Smooth muscle cell (in vitro differentiated cells): ENCODE results near the gene SAP30. TPM values are rescaled to one million over a fixed set of nuclear protein-coding genes. Genes with fewer than 3 reads are reported as not detected.

ENCODE experiments used
- DNase-seq: peaks from one replicate; lab custom pipeline; 2025; ENCODE audit not compliant: unreplicated experiment; lab: John Stamatoyannopoulos, UW
- H2AFZ ChIP-seq: fragments of 200-600 bp; sonication (generic); 2 replicates; pipeline ENCODE4 v1.6.0; 2016; ENCODE audit warnings: antibody characterized with exemption, low read depth, mild to moderate bottlenecking
- H3F3A ChIP-seq: fragments of 200-600 bp; sonication (generic); 2 replicates; pipeline ENCODE4 v1.6.0; 2017; ENCODE audit warnings: antibody characterized with exemption, low read depth
- H3K27ac ChIP-seq: fragments of 200-600 bp; sonication (generic); 2 replicates; pipeline ENCODE4 v1.5.1; 2016; ENCODE audit warnings: low read depth, mild to moderate bottlenecking
- H3K27me3 ChIP-seq: fragments of 200-600 bp; sonication (generic); 2 replicates; pipeline ENCODE4 v1.6.1; 2016; ENCODE audit warnings: low read depth, mild to moderate bottlenecking
- H3K36me3 ChIP-seq: fragments of 200-600 bp; sonication (generic); 2 replicates; pipeline ENCODE4 v1.5.1; 2016; ENCODE audit warnings: low read depth
- H3K4me1 ChIP-seq: fragments of 200-600 bp; sonication (generic); 2 replicates; pipeline ENCODE4 v1.5.1; 2016; ENCODE audit warnings: low read depth
- H3K4me2 ChIP-seq: fragments of 200-600 bp; sonication (generic); 2 replicates; pipeline ENCODE4 v1.6.0; 2016; ENCODE audit warnings: mild to moderate bottlenecking
- H3K4me3 ChIP-seq: fragments of 200-600 bp; sonication (generic); 2 replicates; pipeline ENCODE4 v1.5.1; 2016; ENCODE audit warnings: mild to moderate bottlenecking
- H3K79me2 ChIP-seq: fragments of 200-600 bp; sonication (generic); 2 replicates; pipeline ENCODE4 v1.6.0; 2016; ENCODE audit warnings: low read depth, mild to moderate bottlenecking
- H3K9ac ChIP-seq: fragments of 200-600 bp; sonication (generic); 2 replicates; pipeline ENCODE4 v1.6.0; 2016; ENCODE audit warnings: low read depth
- H3K9me3 ChIP-seq: fragments of 200-600 bp; sonication (generic); replicated peaks from 2 replicates; pipeline ENCODE4 v1.5.1; 2016; ENCODE audit warnings: low read depth
- H4K20me1 ChIP-seq: fragments of 200-600 bp; sonication (generic); 2 replicates; pipeline ENCODE4 v1.6.0; 2016; ENCODE audit warnings: low read depth
- CTCF ChIP-seq: fragments of 200-600 bp; sonication (generic); IDR thresholded peaks from 2 replicates; pipeline ENCODE4 v1.5.1; 2017; ENCODE audit warnings: borderline replicate concordance, mild to moderate bottlenecking, antibody characterized with exemption; ENCODE audit not compliant: insufficient read depth, poor library complexity, severe bottlenecking
- WGBS: methylation state at CpG from one replicate; pipeline ENCODE4 v1.1.7; 2016; ENCODE audit warnings: low lambda C conversion rate; 5-methylcytosine and 5-hydroxymethylcytosine counted together
- polyA plus RNA-seq: library from polyadenylated mRNA; unstranded; fragments of >200 nt; fragmentation: Nextera tagmentation; extraction: Ambion mirVana; gene quantifications from 2 replicates; pipeline ENCODE4 v1.2.1, GENCODE V29; 2016
- total RNA-seq: library from RNA; depleted of rRNA; stranded (reverse); fragments of >200 nt; gene quantifications from 2 replicates; pipeline ENCODE4 v1.2.3, GENCODE V29; 2014

SAP30 gene
- total and polyA plus RNA-seq, 2 experiments from 2014 or later, result 18.6 to 35.2 TPM

DNA sequence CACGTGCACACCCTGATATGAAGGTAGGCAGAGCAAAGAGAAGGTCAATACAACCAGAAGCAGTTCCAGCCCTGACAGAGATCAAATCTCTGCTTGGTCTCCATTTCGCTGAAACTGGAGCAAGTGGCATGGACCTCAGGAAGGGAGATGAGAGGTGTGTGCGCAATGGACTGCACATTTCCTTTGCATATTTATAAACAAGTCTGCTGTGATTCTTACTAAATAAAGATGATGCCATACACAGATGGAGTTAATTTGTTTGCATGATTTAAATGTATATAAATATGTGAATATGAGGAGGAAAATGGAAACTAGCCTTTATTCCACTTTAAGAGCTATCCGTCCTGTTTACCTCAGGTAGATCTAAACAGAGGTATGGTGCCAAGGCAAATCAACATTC is 30.3 kb downstream of the SAP30 start:
- no peak overlapping the region for H2AFZ ChIP-seq
- TF ChIP-seq CTCF, result no peak
- H3K27me3 ChIP-seq, result no peaks in the 10 kb centered on the region
- 93% methylated on average over 4 of the region's 4 CpGs for WGBS
- peaks cover 9% of the 10 kb centered on the region for H3K79me2 ChIP-seq
- H3K36me3 ChIP-seq, result no peaks in the 10 kb centered on the region
- H3K4me1 ChIP-seq, result peaks cover 13% of the 10 kb centered on the region
- no peak overlapping the region for H3K27ac ChIP-seq
- DNase-seq, result no peak
- no peak overlapping the region for H3K9ac ChIP-seq
- no peak overlapping the region for H3K4me2 ChIP-seq
- no peaks in the 10 kb centered on the region for H3K9me3 ChIP-seq
- no peaks in the 10 kb centered on the region for H4K20me1 ChIP-seq
- H3F3A ChIP-seq, result no peaks in the 10 kb centered on the region
- H3K4me3 ChIP-seq, result no peak overlapping the region

DNA sequence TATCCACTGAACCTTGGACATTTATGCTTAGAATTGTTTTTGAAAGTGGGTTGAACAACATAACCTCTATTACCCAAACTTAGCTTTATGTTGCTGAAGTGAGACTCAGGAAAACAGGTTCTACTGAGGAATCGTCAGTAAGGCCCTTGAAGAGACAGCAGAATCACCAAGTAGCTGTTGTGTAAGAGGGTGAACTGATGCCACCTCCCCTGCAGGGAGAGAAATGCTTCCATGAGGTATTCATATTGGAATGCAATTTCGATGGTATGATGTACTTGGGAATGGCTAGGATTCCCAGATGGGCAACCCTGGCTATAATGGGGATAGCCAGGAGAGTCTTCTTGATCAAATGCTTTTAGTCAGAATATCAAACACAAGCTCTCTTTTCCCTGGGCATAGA is 32.3 kb downstream of the SAP30 start:
- no peak for DNase-seq
- Histone ChIP-seq H3K4me1 (peaks cover 9% of the 10 kb centered on the region), H3K4me2 (no peak overlapping the region), H3F3A (no peaks in the 10 kb centered on the region), H3K27me3 (no peaks in the 10 kb centered on the region), H4K20me1 (no peaks in the 10 kb centered on the region), H3K4me3 (no peak overlapping the region), H3K9me3 (no peaks in the 10 kb centered on the region), H2AFZ (no peak overlapping the region), H3K36me3 (no peaks in the 10 kb centered on the region), H3K9ac (no peak overlapping the region), H3K27ac (no peak overlapping the region), H3K79me2 (no peaks in the 10 kb centered on the region)
- no peak for TF ChIP-seq CTCF
- 84% methylated on average over 2 of the region's 2 CpGs for WGBS

DNA sequence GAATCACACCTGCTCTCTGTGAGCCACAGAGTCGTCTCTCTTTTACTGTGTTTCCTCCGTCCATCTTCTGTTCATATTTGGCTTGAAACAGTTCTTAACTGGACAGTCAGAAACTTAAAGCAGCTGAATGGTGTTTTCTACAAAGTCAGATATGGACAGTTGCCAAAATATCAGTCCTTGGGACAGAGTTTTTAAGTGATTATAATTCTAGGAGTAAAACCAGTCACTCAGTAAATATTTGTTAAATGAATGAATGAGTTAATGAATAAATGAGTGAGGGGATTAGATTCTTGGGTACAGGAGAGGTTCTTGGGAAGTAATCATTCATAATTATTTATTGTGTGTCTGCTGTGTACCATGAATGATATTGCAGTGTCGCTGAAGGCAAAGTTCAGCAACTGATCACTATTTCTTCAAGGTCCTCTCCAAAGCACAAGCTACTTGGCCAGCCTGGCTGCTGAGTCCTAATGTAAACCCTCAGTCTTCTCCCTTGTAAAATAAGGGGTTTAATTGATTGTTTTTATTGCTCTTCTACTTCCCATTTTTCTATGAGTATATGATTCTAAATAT is 33.6 kb downstream of the SAP30 start:
- Histone ChIP-seq H3K9ac (no peak overlapping the region), H3F3A (no peaks in the 10 kb centered on the region), H3K27me3 (no peaks in the 10 kb centered on the region), H3K4me3 (no peak overlapping the region), H3K79me2 (no peaks in the 10 kb centered on the region), H2AFZ (no peak overlapping the region), H3K9me3 (no peaks in the 10 kb centered on the region), H3K4me2 (no peak overlapping the region), H4K20me1 (no peaks in the 10 kb centered on the region), H3K27ac (no peak overlapping the region), H3K36me3 (no peaks in the 10 kb centered on the region), H3K4me1 (no peaks in the 10 kb centered on the region)
- no peak for DNase-seq
- no peak for TF ChIP-seq CTCF
- WGBS, result 93% methylated on average over 3 of the region's 3 CpGs
